Measurements from ENCODE around the gene FBXO42. TPM values are rescaled to one million over a fixed set of nuclear protein-coding genes. Genes with fewer than 3 reads are reported as not detected.

The FBXO42 gene
- total and polyA plus RNA-seq, 2 of the 8 experiments (the other 6 are each of a cell fraction or from before 2014, with no cell fraction given): 15.1 to 17.0 TPM

DNA sequence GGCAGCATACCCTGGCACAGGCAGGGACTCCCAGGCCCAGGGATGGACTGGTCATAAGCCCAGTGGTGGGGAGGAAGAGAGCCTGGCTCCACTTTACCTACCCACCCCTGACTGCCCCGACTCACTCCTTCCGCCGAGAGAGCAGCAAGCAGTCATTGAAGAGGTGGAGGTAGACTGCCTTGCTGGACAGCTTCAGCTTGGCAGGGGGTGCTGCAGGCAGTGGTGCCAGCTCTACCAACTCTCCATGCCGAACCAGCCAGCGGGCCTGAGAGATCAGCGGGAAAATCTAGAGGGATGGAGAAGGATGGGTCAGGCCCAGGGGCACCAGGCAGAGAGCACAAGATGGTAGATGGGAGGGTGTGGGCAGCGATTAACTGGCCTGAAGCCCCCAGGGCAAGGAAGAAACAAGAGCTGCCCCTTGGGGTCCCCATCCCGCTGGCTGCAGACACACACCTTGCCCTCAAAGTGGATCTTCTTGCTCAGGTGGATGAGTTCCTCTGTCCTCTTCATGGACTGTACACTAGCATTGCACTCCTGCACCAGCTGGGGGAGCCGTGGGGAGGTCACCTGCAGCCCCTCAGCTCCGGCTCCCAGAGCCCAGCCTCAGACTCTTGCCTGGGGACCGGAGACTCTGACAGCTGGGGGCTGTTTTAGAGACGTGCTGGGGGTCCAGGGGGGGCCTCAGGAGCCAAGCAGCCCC lies 147.5 kb downstream of the FBXO42 start:
- H3K4ac ChIP-seq (replicated peaks; ENCODE audit: insufficient read length, low read depth, low read length): no peak overlapping the region
- peaks cover 0 to 10% of the 10 kb centered on the region in 2 experiments; a peak in 2 of 4 replicates for H3K79me2 ChIP-seq (ENCODE audit: control insufficient read depth in 1 of 2, insufficient read depth in 2 of 2, low read length in 2 of 2)
- H3K27me3 ChIP-seq (replicated peaks in 1 of 4; ENCODE audit: control insufficient read depth in 3 of 4, extremely low read depth in 1 of 4, insufficient read depth in 3 of 4, low read length in 3 of 4): no peaks in the 10 kb centered on the region
- peaks cover 2 to 4% of the 10 kb centered on the region in 2 experiments for H4K20me1 ChIP-seq (replicated peaks in 1 of 2; ENCODE audit: control insufficient read depth in 1 of 2, insufficient read depth in 2 of 2, low read length in 2 of 2)
- no peak overlapping the region for H4K8ac ChIP-seq (ENCODE audit: extremely low read depth, insufficient read depth, low read length)
- peaks cover 9 to 23% (median 19%) of the 10 kb centered on the region in 4 experiments; a peak in 7 of 8 replicates for H3K36me3 ChIP-seq (ENCODE audit: control insufficient read depth in 2 of 4, insufficient read depth in 4 of 4, low read length in 3 of 4)
- no peak overlapping the region for H2BK5ac ChIP-seq (ENCODE audit: low read depth, low read length)
- no peak overlapping the region for H2BK20ac ChIP-seq (ENCODE audit: low read length)
- FAIRE-seq: peak; percentile 24
- no peak overlapping the region for H2AK5ac ChIP-seq (ENCODE audit: low read depth, low read length)
- peak in 1 of 2 experiments; percentile 78 for DNase-seq (ENCODE audit: low read depth in 1 of 2, low spot score in 2 of 2)
- TF ChIP-seq CTCF (IDR thresholded peaks at IDR 0.05; ENCODE audit: control extremely low read depth in 1 of 3, insufficient read depth in 1 of 3, low read depth in 1 of 3, low read length in 3 of 3) (peak; percentile 68 to 82 (median 71)), RBBP5 (IDR thresholded peaks at IDR 0.05; ENCODE audit: borderline replicate concordance, low read depth, low read length) (no peak), RAD21 (IDR thresholded peaks at IDR 0.05 in 1 of 2, conservative IDR thresholded peaks at IDR 0.05 in 1 of 2; ENCODE audit: low read depth in 2 of 2, low read length in 2 of 2) (peak; percentile 61 to 74)
- H2BK120ac ChIP-seq (replicated peaks; ENCODE audit: low read depth, low read length): no peak overlapping the region
- CTCF ChIA-PET (ENCODE audit: partially characterized antibody): interaction anchor here (0.7 to 7.6 kb wide), 20 partner anchors 12 to 131 kb away, joined by 3 to 45 read pairs (median 6); partner anchors contain the start of gene FAM131C
- H2BK12ac ChIP-seq (ENCODE audit: low read depth, low read length): no peak overlapping the region
- no peak overlapping the region for H4K5ac ChIP-seq (ENCODE audit: insufficient read length, low read depth, low read length)
- H3K14ac ChIP-seq (ENCODE audit: insufficient read length): no peak overlapping the region
- peaks cover 0 to 17% (median 11%) of the 10 kb centered on the region in 4 experiments; a peak in 5 of 7 replicates for H3K4me1 ChIP-seq (replicated peaks in 1 of 4; ENCODE audit: control insufficient read depth in 3 of 4, insufficient read depth in 4 of 4, low read length in 3 of 4)
- no peak overlapping the region for H3K4me2 ChIP-seq (ENCODE audit: insufficient read depth in 1 of 2, low read depth in 2 of 2, low read length in 2 of 2)
- H3K9me3 ChIP-seq (ENCODE audit: insufficient read depth in 2 of 2, low read depth in 1 of 2, low read length in 1 of 2): no peaks in the 10 kb centered on the region
- no peak overlapping the region for H3K27ac ChIP-seq (ENCODE audit: low read depth, low read length)
- no peak overlapping the region for H3K18ac ChIP-seq (ENCODE audit: extremely low read depth, low read length)
- 78% methylated on average over 12 of the region's 12 CpGs; no CpG with 5 or more reads in 1 of the 2 experiments for WGBS, 2 experiments (ENCODE audit: extremely low coverage in 1 of 2, insufficient coverage in 1 of 2, insufficient read length in 1 of 2, insufficient replicate concordance in 2 of 2, low coverage in 1 of 2, low lambda C conversion rate in 2 of 2, missing lambda C conversion rate in 1 of 2)
- peaks cover 6% of the 10 kb centered on the region for H3K23me2 ChIP-seq (ENCODE audit: low read depth, low read length)
- POLR2A ChIA-PET (ENCODE audit: partially characterized antibody): interaction anchor here (1.0 to 1.7 kb wide), 5 partner anchors 11 to 40 kb away, joined by 3 to 5 read pairs (median 4); no protein-coding TSS in a partner anchor
- peaks cover 5% of the 10 kb centered on the region; the same call in 1 of the 2 replicates for H3K79me1 ChIP-seq (ENCODE audit: low read depth, low read length)
- no peak overlapping the region for H3K9ac ChIP-seq (replicated peaks in 1 of 4; ENCODE audit: extremely low read depth in 1 of 4, low read depth in 3 of 4, low read length in 3 of 4)
- H4K91ac ChIP-seq (replicated peaks; ENCODE audit: insufficient read length, low read length): no peak overlapping the region
- no peak overlapping the region for H3K23ac ChIP-seq (ENCODE audit: insufficient read length)
- H2BK15ac ChIP-seq (ENCODE audit: low read length): no peak overlapping the region
- H3K56ac ChIP-seq (replicated peaks; ENCODE audit: insufficient read length, low read depth, low read length): no peak overlapping the region
- H3K4me3 ChIP-seq (ENCODE audit: extremely low read depth in 1 of 4, insufficient read depth in 2 of 4, low read depth in 3 of 4, low read length in 4 of 4): no peak overlapping the region
- H2AFZ ChIP-seq (ENCODE audit: low read length): no peak overlapping the region
